ENCODE results near the gene POLR1A. TPM values are rescaled to one million over a fixed set of nuclear protein-coding genes. Genes with fewer than 3 reads are reported as not detected.

The POLR1A gene
- total and polyA plus RNA-seq, 2 of the 13 experiments (the other 11 are each of a cell fraction or from before 2014, with no cell fraction given) = 7.2 to 39.9 TPM

- TF ChIP-seq MED8 (CRISPR knock-in tag; IDR thresholded peaks at IDR 0.05; ENCODE audit: insufficient replicate concordance) = no peak
Observed at GRCh38 chr2:86066915-86067314, 38.8 kb downstream of the POLR1A start (continued).

DNA sequence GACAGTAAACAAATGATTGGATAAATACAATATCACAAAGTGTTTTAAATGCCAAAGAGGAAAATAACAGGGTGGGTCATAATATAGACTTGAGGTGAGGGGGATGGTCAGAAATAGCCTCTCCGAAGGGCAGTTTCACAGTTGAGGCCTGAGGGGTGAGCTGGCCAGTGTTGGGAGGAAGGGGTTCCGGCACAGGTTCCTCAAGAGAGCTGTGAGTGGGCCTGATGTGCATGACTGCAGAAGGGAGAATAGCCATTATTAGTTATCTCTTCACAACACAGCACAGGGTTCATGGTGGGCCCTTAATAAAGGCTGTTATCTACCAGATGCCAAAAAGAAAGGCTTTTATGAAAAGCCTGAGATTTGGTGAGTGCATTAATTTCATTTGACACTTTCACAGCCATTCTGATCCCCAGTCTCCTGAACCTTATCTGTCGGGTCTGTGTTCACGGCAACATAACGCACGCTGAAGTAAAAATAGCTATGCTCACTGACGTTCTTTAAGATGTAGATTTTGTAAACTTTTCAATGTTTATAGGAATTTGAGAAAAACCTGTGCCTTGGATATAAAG, 39.6 kb downstream of the POLR1A start:
- Histone ChIP-seq H3K4me1 (ENCODE audit: insufficient read depth, low read length) (peaks cover 13% of the 10 kb centered on the region), H3K4me2 (ENCODE audit: low read depth, low read length) (no peak overlapping the region), H4K20me1 (ENCODE audit: insufficient read depth, low read length) (no peaks in the 10 kb centered on the region), H2AFZ (ENCODE audit: low read length) (no peak overlapping the region), H3K9ac (ENCODE audit: insufficient read depth, low read depth, low read length) (no peak overlapping the region), H3K4me3 (replicated peaks in 1 of 3; ENCODE audit: insufficient read depth in 1 of 3, low read depth in 2 of 3, low read length in 3 of 3) (no peak overlapping the region), H3K36me3 (replicated peaks in 1 of 2; ENCODE audit: control insufficient read depth in 1 of 2, insufficient read depth in 2 of 2, low read length in 2 of 2) (peaks cover 35 to 95% of the 10 kb centered on the region in 2 experiments), H3K79me2 (ENCODE audit: insufficient read depth, low read length) (no peaks in the 10 kb centered on the region), H3K27ac (ENCODE audit: extremely low read length, insufficient read depth, low read length) (no peak overlapping the region), H3K9me3 (ENCODE audit: low read length) (no peaks in the 10 kb centered on the region), H3K27me3 (ENCODE audit: control insufficient read depth in 1 of 2, insufficient read depth in 2 of 2, low read length in 2 of 2) (no peaks in the 10 kb centered on the region)
- TF ChIP-seq, protein P1, sequence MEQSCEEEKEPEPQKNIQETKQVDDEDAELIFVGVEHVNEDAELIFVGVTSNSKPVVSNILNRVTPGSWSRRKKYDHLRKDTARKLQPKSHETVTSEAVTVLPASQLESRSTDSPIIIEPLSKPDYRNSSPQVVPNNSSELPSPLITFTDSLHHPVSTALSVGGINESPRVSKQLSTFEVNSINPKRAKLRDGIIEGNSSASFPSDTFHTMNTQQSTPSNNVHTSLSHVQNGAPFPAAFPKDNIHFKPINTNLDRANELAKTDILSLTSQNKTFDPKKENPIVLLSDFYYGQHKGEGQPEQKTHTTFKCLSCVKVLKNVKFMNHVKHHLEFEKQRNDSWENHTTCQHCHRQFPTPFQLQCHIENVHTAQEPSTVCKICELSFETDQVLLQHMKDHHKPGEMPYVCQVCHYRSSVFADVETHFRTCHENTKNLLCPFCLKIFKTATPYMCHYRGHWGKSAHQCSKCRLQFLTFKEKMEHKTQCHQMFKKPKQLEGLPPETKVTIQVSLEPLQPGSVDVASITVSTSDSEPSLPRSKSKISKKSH (CRISPR knock-in tag; IDR thresholded peaks at IDR 0.05; ENCODE audit: borderline replicate concordance) = no peak
- TF ChIP-seq, protein P2, sequence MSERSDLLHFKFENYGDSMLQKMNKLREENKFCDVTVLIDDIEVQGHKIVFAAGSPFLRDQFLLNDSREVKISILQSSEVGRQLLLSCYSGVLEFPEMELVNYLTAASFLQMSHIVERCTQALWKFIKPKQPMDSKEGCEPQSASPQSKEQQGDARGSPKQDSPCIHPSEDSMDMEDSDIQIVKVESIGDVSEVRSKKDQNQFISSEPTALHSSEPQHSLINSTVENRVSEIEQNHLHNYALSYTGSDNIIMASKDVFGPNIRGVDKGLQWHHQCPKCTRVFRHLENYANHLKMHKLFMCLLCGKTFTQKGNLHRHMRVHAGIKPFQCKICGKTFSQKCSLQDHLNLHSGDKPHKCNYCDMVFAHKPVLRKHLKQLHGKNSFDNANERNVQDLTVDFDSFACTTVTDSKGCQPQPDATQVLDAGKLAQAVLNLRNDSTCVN (CRISPR knock-in tag; IDR thresholded peaks at IDR 0.05; ENCODE audit: borderline replicate concordance) = no peak
- in situ Hi-C loops (cut with HindIII; ENCODE audit: extremely low pct_ligation_motif_present, low pct_unique_long_range_greater_than_20kb) = no loop called here
- no TSS peak for BruUV-seq (replicated peaks)
- FAIRE-seq (no peak), ATAC-seq (no peak), DNase-seq (ENCODE audit: low spot score) (no peak)
- intact Hi-C loops (cut with micrococcal nuclease; ENCODE audit: unreplicated experiment) = no loop called here
- POLR2A ChIA-PET = no interaction called here
- CTCF ChIA-PET (ENCODE audit: low intra/inter-chr PET ratio, low total read pairs) = no interaction called here
- WGBS (ENCODE audit: low lambda C conversion rate) = 96% methylated on average over 7 of the region's 7 CpGs
